Measurements from ENCODE around the gene CARD11.
"Not testable (repeated sequence)": the region's sequence is repeated elsewhere in the genome, so short reads cannot be mapped to it uniquely, and the experiment has no call there.

The CARD11 gene

GRCh38 chr7:3029138-3029537, 14.5 kb downstream of the CARD11 start:
- no peak for TF ChIP-seq CTCF (IDR thresholded peaks at IDR 0.05; ENCODE audit: extremely low read depth, missing control alignments)
- DNase-seq (ENCODE audit: low spot score), result no peak

GRCh38 chr7:3028758-3029093, 14.9 kb downstream of the CARD11 start:
- TF ChIP-seq CTCF (IDR thresholded peaks at IDR 0.05; ENCODE audit: extremely low read depth, missing control alignments), result no peak
- no peak for DNase-seq (ENCODE audit: low spot score)

GRCh38 chr7:3028071-3028757, 15.5 kb downstream of the CARD11 start:
- DNase-seq (ENCODE audit: low spot score), result no peak
- no peak for TF ChIP-seq CTCF (IDR thresholded peaks at IDR 0.05; ENCODE audit: extremely low read depth, missing control alignments)

GRCh38 chr7:3027005-3027845, 16.4 kb downstream of the CARD11 start:
- DNase-seq (ENCODE audit: low spot score), result no peak
- no peak for TF ChIP-seq CTCF (IDR thresholded peaks at IDR 0.05; ENCODE audit: extremely low read depth, missing control alignments)

GRCh38 chr7:3025616-3026015, 18.1 kb downstream of the CARD11 start:
- no peak for TF ChIP-seq CTCF (IDR thresholded peaks at IDR 0.05; ENCODE audit: extremely low read depth, missing control alignments)
- no peak for DNase-seq (ENCODE audit: low spot score)

- TF ChIP-seq CTCF (IDR thresholded peaks at IDR 0.05; ENCODE audit: extremely low read depth, missing control alignments), result no peak
Measured at GRCh38 chr7:3021825-3022224, 21.8 kb downstream of the CARD11 start.

GRCh38 chr7:3021224-3021623, 22.4 kb downstream of the CARD11 start:
- DNase-seq (ENCODE audit: low spot score), result not testable (repeated sequence)

More at GRCh38 chr7:3021825-3022224, 21.8 kb downstream of the CARD11 start:
- DNase-seq (ENCODE audit: low spot score), result no peak

All from GM20000 (cell line).